NCI-H446 treated with DMSO at 0.1 percent for 48 hours (cell line): ENCODE measurements around the gene TNIK.

Experiments
- DNase-seq: peaks from one replicate; lab custom pipeline; 2025; lab: John Stamatoyannopoulos, UW

TNIK gene

GRCh38 chr3:171383206-171384018 lies 76.8 kb downstream of the TNIK start:
- peak; percentile 36 for DNase-seq

- peak; percentile 61 for DNase-seq
Measured at GRCh38 chr3:171382347-171382746, 77.9 kb downstream of the TNIK start.

- peak; percentile 85 for DNase-seq
Measured at GRCh38 chr3:171380711-171381425, 79.3 kb downstream of the TNIK start.

GRCh38 chr3:171379961-171380483 lies 80.2 kb downstream of the TNIK start:
- no peak for DNase-seq

GRCh38 chr3:171379281-171379680 lies 80.9 kb downstream of the TNIK start:
- DNase-seq = no peak

GRCh38 chr3:171378586-171378985 lies 81.6 kb downstream of the TNIK start:
- DNase-seq = no peak

GRCh38 chr3:171377859-171378258 lies 82.3 kb downstream of the TNIK start:
- no peak for DNase-seq

GRCh38 chr3:171376596-171376947 lies 83.6 kb downstream of the TNIK start:
- no peak for DNase-seq

GRCh38 chr3:171375666-171376595 lies 84.3 kb downstream of the TNIK start:
- DNase-seq = peak; percentile 32

- DNase-seq = no peak
Measured at GRCh38 chr3:171374661-171375285, 85.4 kb downstream of the TNIK start.

- DNase-seq = no peak
Measured at GRCh38 chr3:171374260-171374659, 85.9 kb downstream of the TNIK start.

GRCh38 chr3:171373711-171374110 lies 86.5 kb downstream of the TNIK start:
- DNase-seq = no peak

- DNase-seq = no peak
Measured at GRCh38 chr3:171372694-171373093, 87.5 kb downstream of the TNIK start.

GRCh38 chr3:171371354-171371753 lies 88.9 kb downstream of the TNIK start:
- DNase-seq = no peak

- DNase-seq = no peak
Measured at GRCh38 chr3:171369156-171369555, 91.0 kb downstream of the TNIK start.

- DNase-seq = peak; percentile 57
Measured at GRCh38 chr3:171366738-171367137, 93.5 kb downstream of the TNIK start.

- no peak for DNase-seq
Measured at GRCh38 chr3:171366043-171366442, 94.2 kb downstream of the TNIK start.

GRCh38 chr3:171365489-171365888 lies 94.7 kb downstream of the TNIK start:
- peak; percentile 96 for DNase-seq

GRCh38 chr3:171364500-171364899 lies 95.7 kb downstream of the TNIK start:
- DNase-seq = no peak

- no peak for DNase-seq
Measured at GRCh38 chr3:171363202-171363601, 97.0 kb downstream of the TNIK start.

- no peak for DNase-seq
Measured at GRCh38 chr3:171362575-171362974, 97.6 kb downstream of the TNIK start.

- DNase-seq = no peak
Measured at GRCh38 chr3:171358881-171359198, 101.4 kb downstream of the TNIK start.
